ENCODE results near the gene GLIS2.
"Not testable (repeated sequence)": the region's sequence is repeated elsewhere in the genome, so short reads cannot be mapped to it uniquely, and the experiment has no call there.

The GLIS2 gene

DNA sequence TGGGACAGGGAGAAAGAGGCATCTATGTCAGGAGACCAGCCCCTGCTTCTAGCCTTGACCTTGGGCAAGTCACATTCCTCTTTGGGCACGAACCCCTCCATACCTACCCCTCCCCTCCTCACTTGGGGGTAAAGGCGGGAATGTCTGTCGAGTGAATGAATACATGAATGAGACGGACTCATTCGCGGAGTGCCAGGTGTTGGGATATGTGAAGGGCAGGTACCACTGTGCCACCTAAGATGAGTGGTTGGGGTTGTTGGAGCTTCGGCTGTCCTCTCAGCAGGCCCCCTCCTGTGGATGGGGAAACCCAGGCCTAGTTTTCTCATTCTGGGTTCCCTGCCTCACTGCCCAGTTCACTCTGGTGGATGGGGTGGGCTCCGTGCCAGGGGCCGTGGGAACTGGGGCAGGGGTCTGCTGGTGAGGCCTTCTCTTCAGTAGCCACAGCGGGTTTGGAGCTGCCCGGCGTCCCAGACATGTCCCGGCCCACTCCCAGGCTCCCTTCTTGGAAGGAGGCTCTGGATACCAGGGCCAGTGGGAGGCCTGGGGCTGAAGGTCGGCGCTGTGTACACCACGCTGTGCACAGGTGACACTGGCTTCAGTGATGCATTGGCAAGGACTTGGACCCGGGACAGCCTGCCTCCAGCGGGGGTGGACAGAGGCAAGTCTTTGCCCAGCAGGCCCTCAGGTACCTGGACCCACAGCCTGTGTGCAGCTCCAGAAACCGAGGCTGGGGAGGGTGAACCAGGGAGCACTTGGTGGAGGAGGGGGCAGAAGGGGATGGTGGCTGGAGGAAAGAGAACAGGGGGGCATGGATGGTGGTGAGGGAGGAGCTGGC is 5.6 kb downstream of the GLIS2 start:
- DNase-seq, result no peak

DNA sequence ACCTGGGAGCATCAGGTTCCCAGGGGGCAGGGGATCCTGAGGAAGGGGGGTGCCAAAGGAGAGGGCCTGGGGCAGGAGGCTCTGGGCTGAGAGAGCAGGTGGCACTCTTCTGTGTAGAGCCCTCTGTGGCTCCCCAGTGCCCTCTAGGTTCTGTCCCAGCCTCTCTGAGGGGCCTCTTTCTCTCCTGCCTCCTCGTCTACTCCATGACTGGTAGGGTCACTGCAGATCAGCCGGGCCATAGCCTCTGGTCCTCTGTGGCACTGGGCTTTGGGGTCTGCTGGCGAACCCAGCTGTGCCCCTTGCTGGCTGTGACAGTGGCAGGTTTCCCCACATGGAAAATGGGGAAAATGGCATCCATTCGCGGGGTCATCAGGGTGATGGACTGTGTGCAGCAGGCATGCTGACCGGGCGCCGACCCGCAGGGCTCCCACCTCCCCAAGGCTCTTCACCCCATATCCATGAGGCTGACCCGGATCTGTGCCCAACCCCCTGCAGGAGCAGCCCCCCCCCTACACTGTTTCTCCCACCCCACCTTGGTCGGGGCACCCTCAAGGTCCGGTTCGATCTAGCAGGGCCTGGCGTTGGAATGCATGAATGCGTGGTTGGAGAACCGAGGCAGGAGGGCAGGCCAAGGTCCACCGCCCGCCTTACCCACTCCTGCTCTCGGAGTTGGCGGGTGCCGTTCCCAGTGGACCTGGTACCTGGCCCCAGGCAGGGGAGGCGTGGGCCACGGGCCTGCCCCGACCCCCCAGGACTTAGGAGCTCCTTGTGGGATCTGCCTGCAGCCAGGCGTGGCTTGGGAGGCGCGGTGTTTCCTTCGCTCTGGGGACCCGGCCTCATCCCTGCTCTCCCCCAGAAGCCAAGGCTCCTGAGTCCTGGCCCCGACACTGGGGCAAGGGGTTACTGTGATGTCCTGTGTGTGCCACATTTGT is 6.5 kb downstream of the GLIS2 start:
- DNase-seq, result no peak

DNA sequence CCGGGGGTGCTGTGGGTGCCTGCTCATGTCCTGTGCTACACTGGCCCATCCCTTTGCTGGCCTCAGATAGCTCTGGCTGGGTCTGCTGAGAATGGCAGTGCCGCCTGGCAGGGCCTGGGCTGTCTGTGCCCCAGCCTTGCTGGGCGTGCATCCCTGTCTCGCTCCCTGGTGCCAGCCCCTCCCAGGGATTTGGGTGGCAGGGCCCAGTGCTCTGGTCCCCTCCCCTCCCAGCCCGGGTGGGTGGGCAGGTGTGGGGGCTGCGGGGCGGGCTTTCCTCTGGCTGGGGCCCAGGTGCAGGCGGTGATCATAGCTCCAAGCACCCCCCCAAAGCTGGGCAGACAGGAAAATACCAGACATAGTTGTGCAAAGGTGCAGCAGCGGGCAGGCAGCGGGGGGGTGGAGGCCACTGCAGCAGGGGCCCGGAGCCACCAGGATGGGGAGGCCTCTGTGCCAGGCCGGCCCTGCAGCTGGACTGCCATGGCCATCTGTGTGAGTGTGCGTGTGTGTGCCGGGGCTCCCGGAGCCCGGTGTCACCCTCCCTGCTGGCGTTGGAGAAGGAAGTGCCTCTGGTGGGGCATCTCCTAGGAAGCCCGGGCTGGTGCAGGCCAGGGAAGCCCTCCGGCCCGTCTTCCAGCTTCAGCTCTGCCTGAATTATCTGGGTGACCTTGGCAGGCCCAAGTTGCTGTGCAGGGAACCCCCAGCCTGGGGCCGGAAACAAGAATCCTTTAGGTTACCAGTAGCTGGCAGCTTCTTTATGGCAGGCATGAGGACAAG is 7.4 kb downstream of the GLIS2 start:
- DNase-seq, result no peak

DNA sequence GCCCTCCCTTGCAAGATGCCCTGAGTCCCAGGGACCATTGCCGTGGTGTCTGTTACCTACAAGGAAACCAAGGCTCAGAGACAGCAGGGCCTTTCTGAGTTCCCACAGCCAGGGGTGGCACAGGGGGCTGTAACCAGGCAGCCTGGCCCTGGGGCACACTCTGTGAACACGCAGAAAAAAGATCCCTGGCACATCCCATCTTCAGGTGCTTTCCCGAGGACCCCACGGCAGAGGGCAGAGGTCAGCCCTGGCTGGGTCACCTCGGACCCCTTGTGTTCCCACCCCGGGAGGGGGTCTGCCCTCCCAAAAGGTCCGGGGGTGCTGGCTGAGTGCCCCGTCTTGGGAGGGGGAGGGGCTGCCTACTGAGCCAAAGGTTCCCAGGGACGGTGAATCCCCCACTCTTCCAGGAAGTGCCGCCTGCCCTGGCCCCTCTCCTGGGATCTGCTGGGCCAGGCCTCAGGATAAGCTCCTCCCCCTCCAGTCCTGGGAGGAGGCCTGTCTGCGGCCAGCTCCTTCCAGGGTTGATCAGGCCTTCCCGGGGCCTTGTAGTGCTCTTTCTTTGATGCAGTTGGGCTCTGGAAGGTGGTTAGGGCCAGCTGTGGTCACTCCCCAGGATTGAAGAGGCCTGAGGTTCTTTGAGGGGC is 8.1 kb downstream of the GLIS2 start:
- DNase-seq, result no peak

DNA sequence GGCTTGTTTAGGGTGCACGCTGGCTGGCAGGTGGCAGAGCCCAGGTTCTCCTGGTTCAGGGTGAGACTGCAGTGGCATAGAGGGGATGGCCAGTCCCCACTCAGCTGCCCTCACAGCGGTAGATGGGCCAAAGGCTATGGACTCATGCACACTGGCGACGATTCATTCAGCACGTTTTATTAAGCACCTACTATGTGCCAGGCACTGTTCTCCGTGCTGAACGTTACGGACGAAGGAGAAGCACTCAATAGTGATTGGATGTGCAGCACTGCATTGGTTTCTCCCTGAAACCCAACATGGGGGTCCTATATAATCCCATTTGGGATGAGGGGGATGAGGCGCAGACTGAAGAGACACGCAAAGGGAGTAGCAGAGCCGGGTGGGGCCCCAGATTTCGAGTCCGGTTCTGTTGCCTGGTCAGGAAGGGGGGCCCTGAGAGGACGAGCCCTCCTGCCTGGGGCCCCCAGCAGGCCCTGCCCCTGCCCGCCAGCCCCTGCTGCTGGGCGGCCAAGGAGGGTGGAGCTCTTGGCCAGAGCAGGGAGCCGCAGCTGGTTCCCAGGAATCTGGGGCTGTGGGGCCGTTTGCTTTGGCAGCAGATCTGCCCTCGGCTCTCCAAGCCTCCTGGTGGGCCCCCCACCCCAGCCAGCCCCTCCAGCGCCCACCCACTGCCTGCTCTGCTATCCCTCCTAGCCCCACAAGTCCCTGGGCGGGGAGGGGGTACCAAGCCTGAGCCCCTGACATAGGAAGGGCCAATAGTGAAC is 8.8 kb downstream of the GLIS2 start:
- no peak for DNase-seq

DNA sequence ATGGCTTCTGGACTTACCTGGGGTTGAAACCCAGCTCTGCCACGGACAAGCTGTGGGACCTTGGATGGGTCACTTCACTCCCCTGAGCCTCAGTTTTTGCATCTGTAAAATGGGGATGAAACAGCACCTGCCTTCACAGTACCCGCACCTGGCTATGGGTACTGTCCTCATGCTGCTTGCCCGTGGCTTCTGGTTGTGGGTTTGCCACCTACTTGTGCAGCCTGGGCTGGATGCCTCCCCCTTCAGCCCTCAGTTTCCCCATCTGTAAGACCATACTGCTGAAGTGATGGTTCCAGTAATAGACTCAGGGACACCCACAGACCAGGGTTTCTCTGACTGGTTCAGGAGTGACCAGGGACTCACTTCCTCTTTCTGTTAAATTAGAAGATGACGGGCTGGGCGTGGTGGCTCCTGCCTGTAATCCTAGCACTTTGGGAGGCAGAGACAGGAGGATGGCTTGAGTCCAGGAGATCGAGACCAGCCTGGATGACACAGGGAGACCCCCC is 9.4 kb downstream of the GLIS2 start:
- no peak for DNase-seq

DNA sequence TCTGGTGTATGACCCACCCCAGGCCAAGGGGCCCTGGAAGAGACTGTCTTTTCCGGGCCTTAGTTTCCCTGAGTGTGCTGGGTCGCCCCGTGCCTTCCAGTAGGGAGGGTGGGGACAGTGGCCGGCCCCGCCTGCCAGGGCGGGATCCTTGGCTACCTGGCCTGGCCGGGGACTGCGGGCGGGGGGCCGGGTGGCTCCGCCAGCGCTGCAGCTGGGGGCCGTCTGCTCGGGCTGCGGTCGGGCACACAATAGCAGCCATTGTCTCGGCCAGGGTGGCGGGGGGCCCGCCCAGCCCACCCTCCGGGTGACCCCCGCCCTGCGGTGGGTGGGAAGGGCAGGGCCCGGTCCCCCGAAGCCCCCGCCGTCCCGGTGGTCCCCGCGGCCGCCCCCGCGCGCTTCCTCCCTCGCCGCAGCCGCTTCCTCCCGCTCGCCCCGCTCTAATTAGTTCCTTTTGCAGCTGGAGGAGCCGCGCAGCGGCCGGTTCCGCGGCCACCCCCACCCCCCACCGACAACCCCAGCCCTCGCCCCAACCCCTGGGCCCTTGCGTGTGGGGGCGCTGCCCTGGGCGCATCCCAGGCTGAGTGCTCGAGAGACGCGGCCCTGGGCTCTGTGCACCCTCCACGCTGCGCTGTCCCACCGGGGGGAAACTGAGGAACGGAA is 11.6 kb downstream of the GLIS2 start:
- DNase-seq, result no peak

DNA sequence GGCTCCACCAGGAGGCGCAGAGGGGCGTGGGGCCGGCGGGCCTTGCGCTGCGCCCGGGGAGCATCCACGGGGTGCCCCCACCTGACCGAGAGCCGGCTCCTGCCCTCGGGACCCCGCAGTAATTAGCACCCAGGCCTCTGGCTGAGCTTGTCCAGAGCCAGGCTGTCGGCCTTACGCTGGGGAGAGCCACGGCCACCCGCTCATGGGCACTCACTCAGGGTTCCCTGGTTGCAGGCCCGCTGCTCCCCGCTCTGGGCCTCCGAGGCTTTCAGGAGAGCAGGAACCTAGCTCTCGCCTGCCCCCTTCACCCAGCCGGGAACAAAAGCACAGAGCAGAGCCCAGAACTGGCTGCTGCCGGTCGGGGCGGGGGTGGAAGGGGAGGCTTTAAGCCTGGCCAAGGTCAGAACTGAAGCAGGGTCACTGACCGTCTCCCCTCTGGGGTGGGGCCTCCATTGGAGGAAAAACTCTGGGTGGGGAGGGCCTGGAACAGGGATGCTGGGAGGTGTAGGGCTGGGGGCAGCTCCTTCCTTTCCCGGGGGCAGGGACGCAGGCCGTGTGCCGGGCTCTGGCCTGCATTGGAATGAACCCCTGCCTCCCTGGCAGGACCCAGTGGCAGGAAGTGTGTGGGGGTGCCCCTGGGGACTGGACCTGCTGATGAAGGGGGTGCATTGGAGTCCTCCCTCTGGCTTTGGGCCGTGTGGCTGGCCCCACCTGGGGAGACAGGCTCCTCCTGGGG is 12.3 kb downstream of the GLIS2 start:
- DNase-seq, result peak; percentile 63

DNA sequence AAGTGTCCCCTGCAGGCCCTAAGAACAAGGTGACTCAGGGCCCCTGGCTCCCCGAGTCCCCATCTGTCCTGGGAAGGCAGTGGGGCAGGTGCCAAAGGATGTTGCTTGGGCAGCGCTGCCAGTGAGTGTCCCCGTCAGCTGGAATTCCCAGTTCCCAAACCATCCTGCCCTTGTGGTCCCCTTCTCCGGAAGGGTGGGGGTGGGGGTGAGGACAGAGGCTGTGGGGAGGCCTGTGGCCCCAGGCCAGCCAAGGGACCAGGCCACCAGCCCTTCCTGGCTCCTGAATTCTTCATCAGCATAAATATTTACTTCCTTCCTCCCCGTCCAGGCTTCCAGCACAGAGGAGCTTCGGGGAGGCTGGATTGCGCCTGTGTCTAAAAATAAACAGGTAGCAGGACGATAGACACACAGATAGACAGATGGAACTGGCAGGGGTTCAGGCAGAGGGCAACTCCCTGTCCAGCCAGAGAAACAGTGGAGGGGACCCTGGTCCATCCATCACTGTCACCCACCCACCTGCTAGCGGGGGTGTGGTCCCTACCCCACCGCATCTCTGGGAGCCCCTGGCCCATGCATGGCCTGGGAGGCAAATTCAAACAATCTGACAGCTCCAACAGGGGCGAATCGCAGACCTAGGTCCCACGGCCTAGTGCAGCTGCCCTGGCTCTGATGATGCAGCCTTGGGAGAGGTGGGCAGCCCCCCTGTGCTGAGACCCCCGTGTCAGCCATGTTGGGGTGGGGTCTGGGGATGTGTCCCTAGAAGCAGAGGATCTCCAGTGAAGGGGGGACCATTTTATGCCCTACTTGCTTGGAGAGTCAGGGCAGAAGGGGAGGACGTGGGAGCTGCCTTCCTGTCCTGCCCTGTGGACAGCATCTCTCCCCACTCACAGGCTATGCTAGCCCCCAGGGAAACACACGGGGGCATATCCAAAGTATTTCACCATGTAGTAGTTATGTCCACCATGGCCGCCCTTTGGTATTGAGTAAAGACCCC is 13.2 kb downstream of the GLIS2 start:
- no peak for DNase-seq

DNA sequence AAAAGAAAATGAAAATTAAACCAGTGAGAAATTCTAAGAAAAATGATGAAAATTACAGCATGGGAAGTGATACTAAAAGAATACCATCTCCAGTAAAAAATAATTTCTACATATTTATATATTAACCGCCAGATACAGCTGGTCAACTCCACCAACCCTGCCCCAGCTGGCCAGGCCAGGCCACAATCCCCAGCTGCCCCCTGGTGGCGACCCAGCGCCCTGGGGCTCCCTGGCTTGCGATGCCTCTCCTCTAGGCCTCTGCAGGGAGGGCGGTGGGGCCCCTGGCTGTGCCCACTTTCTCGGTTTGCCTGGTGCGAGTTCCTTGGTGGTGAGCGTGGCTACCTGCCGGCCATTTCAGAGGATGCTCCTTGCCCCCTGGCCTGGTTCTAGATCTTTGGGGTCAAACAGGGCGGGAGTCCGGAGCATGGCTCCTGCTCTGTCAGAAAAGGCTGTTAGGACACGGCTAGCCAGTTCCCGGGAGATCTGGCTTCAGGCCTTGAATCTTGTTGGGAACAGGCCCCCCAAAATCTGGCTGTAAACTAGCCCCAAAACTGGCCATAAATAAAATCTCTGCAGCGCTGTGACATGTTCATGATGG is 14.5 kb downstream of the GLIS2 start:
- DNase-seq, result peak; percentile 73

DNA sequence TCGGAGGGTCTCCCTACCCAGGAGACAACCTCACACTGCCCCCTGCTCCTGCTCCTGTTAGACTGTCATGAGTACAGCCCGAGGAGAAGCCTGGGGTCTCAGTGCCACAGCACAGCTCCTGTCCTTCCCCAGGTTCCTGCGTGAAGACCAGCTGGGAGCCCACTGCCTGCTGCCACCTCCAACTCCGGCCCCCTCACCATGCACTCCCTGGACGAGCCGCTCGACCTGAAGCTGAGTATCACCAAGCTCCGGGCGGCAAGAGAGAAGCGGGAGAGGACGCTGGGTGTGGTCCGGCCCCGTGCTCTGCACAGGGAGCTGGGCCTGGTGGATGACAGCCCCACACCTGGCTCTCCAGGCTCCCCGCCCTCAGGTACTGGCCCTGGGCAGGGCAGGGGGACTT is 16.2 kb downstream of the GLIS2 start:
- DNase-seq, result no peak

DNA sequence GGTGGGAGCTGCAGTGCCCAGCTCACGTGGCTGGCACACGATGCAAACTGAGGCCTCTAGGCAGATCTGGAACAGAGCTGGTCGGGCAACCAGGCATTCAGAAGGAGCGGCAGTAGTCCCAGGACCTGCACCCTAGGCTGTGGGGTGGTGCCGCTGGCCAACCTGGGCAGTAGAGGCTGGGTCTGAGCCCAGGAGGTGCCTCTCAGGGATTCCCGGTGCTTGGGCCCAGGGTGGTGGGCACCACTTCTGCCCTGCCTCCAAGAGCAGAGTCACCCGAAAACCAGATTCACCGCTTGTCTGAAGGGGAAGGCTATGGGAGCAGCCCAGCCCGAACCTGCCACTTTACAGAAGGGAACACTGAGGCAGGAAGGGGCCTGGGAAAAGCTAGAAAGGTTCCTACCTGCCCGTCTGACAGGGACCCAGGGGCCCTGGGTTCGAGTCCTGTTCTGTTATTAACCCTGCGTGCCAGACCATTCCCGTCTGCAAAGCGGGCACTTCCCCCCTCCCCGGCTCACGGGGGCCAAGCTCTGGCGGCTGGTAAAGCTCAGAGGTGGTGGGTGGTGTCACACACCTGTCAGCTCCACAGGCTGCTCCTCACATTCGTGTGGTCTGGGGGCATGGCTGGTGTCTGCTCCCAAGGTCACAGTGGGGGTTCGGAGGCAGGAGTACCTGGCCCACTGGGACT is 16.9 kb downstream of the GLIS2 start:
- no peak for DNase-seq

DNA sequence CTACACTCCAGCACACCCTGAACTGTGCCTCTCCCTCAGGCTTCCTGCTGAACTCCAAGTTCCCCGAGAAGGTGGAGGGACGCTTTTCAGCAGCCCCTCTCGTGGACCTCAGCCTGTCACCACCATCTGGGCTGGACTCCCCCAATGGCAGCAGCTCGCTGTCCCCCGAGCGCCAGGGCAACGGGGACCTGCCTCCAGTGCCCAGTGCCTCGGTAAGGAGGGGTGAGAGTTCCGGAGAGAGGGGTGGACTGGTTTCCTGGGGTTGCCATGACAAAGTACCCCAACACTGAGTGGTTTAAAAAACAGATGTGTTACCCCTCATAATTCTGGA is 17.4 kb downstream of the GLIS2 start:
- no peak for DNase-seq

DNA sequence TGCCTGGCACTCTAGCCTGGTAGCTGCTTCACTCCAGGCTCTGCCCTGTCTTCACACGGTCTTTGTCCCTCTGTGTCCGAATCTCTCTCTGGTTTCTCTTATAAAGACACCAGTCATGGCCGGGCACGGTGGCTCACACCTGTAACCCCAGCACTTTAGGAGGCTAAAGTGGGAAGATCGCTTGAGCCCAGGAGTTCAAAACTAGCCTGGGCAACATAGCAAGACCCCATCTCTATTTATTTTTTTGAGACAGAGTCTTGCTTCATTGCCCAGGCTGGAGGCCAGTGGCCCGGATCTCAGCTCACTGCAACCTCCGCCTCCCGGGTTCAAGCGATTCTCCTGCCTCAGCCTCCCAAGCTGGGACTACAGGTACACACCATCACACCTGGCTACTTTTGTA is 17.8 kb downstream of the GLIS2 start:
- not testable (repeated sequence) for DNase-seq

DNA sequence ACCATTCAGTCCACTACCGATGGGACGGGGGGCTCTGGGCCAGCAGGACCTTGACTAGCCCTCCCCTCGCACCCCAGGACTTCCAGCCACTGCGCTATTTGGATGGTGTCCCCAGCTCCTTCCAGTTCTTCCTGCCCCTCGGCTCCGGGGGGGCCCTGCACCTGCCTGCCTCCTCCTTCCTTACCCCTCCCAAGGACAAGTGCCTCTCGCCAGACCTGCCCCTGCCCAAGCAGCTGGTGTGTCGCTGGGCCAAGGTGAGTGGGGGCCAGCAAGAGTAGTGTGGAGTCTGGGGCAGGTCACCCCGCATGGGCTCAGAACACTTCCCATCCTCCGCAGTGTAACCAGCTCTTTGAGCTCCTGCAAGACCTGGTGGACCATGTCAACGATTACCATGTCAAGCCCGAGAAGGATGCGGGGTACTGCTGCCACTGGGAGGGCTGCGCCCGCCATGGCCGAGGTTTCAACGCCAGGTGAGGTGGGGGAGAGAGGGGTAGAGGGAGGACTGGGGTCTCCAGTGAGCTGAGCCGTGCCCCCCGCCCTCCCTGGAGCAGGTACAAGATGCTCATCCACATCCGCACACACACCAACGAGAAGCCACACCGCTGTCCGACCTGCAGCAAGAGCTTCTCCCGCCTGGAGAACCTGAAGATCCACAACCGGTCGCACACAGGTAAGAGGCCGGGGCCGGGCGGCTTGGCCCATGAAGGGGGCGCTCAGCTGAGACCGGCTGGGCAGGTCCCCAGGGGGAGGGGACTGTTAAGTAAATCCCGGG is 19.0 kb downstream of the GLIS2 start:
- DNase-seq, result no peak

DNA sequence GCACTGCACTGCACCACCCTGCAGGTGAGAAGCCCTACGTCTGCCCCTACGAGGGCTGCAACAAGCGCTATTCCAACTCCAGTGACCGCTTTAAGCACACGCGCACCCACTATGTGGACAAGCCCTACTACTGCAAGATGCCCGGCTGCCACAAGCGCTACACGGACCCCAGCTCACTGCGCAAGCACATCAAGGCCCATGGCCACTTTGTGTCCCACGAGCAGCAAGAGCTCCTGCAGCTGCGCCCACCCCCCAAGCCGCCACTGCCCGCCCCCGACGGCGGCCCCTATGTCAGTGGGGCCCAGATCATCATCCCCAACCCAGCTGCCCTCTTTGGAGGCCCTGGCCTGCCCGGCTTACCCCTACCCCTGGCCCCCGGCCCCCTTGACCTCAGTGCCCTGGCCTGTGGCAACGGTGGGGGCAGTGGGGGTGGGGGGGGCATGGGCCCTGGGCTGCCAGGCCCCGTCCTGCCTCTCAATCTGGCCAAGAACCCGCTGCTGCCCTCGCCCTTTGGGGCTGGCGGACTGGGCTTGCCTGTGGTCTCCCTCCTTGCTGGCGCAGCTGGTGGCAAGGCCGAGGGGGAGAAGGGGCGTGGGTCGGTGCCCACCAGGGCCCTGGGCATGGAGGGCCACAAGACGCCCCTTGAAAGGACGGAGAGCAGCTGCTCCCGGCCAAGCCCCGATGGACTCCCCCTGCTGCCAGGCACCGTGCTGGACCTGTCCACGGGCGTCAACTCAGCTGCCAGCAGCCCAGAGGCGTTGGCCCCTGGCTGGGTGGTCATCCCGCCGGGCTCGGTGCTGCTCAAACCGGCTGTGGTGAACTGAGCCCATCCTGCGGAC is 21.1 kb downstream of the GLIS2 start:
- DNase-seq, result no peak
